ENCODE results near the gene RABEP1. TPM values are rescaled to one million over a fixed set of nuclear protein-coding genes. Genes with fewer than 3 reads are reported as not detected.

RABEP1 gene
- total RNA-seq, 1 experiment from 2014 or later: 24.4 TPM

- ChIA-PET POLR2A (ENCODE audit: unreplicated experiment) (no interaction called here), CTCF (no interaction called here)
- no peak overlapping the region for H3K9ac ChIP-seq (ENCODE audit: low read length)
- peaks cover 9% of the 10 kb centered on the region for H3K36me3 ChIP-seq (ENCODE audit: low read depth, low read length)
- ATAC-seq (no peak), DNase-seq (no peak)
- H2AFZ ChIP-seq (ENCODE audit: low read length): no peak overlapping the region
- no TSS peak for BruUV-seq (replicated peaks)
- no peaks in the 10 kb centered on the region for H3F3A ChIP-seq (ENCODE audit: low read length, unreplicated experiment)
- intact Hi-C loops (cut with micrococcal nuclease): no loop called here
- no peaks in the 10 kb centered on the region for H3K79me2 ChIP-seq (ENCODE audit: low read length)
- no peak overlapping the region for H3K27ac ChIP-seq (ENCODE audit: low read length)
- no peaks in the 10 kb centered on the region for H3K9me2 ChIP-seq (replicated peaks; ENCODE audit: low read length)
- no peaks in the 10 kb centered on the region for H4K20me1 ChIP-seq (ENCODE audit: low read length)
- no peak overlapping the region for H3K4me3 ChIP-seq (ENCODE audit: low read length)
- TF ChIP-seq CTCF (conservative IDR thresholded peaks at IDR 0.05; ENCODE audit: low read depth, low read length) (no peak), EZH2phosphoT487 (IDR thresholded peaks at IDR 0.05; ENCODE audit: borderline replicate concordance, low read length) (no peak), EZH2 (IDR thresholded peaks at IDR 0.05; ENCODE audit: low read length, unreplicated experiment) (no peak)
- no peaks in the 10 kb centered on the region for H3K9me3 ChIP-seq (ENCODE audit: low read length)
- H3K27me3 ChIP-seq (ENCODE audit: low read length): no peaks in the 10 kb centered on the region
- no peak overlapping the region for H3K4me2 ChIP-seq (ENCODE audit: low read length)
- no peaks in the 10 kb centered on the region for H3K4me1 ChIP-seq (ENCODE audit: insufficient read depth, low read length)
These were observed 80.2 kb downstream of the RABEP1 start for GRCh38 chr17:5362162-5362811.

GRCh38 chr17:5364156-5364555 is 82.1 kb downstream of the RABEP1 start:
- POLR2A ChIA-PET (ENCODE audit: unreplicated experiment): no interaction called here
- TF ChIP-seq EZH2phosphoT487 (IDR thresholded peaks at IDR 0.05; ENCODE audit: borderline replicate concordance, low read length) (no peak), EZH2 (IDR thresholded peaks at IDR 0.05; ENCODE audit: low read length, unreplicated experiment) (no peak), CTCF (conservative IDR thresholded peaks at IDR 0.05; ENCODE audit: low read depth, low read length) (no peak)
- intact Hi-C loops (cut with micrococcal nuclease): no loop called here
- H4K20me1 ChIP-seq (ENCODE audit: low read length): no peaks in the 10 kb centered on the region
- no peaks in the 10 kb centered on the region for H3K79me2 ChIP-seq (ENCODE audit: low read length)
- no peaks in the 10 kb centered on the region for H3K4me1 ChIP-seq (ENCODE audit: insufficient read depth, low read length)
- no peaks in the 10 kb centered on the region for H3F3A ChIP-seq (ENCODE audit: low read length, unreplicated experiment)
- ATAC-seq (no peak), DNase-seq (no peak)
- H3K9me3 ChIP-seq (ENCODE audit: low read length): no peaks in the 10 kb centered on the region
- no peaks in the 10 kb centered on the region for H3K27me3 ChIP-seq (ENCODE audit: low read length)
- no peak overlapping the region for H3K4me3 ChIP-seq (ENCODE audit: low read length)
- no peaks in the 10 kb centered on the region for H3K9me2 ChIP-seq (replicated peaks; ENCODE audit: low read length)
- CTCF ChIA-PET: no interaction called here
- H2AFZ ChIP-seq (ENCODE audit: low read length): no peak overlapping the region
- BruUV-seq (replicated peaks): no TSS peak
- no peak overlapping the region for H3K27ac ChIP-seq (ENCODE audit: low read length)
- H3K9ac ChIP-seq (ENCODE audit: low read length): no peak overlapping the region
- no peak overlapping the region for H3K4me2 ChIP-seq (ENCODE audit: low read length)
- peaks cover 9% of the 10 kb centered on the region for H3K36me3 ChIP-seq (ENCODE audit: low read depth, low read length)

GRCh38 chr17:5364696-5365095 is 82.6 kb downstream of the RABEP1 start:
- ChIA-PET CTCF (no interaction called here), POLR2A (ENCODE audit: unreplicated experiment) (no interaction called here)
- Histone ChIP-seq H3K4me1 (ENCODE audit: insufficient read depth, low read length) (no peaks in the 10 kb centered on the region), H2AFZ (ENCODE audit: low read length) (no peak overlapping the region), H3K4me2 (ENCODE audit: low read length) (no peak overlapping the region), H3F3A (ENCODE audit: low read length, unreplicated experiment) (no peaks in the 10 kb centered on the region), H4K20me1 (ENCODE audit: low read length) (no peaks in the 10 kb centered on the region), H3K9ac (ENCODE audit: low read length) (no peak overlapping the region), H3K27ac (ENCODE audit: low read length) (no peak overlapping the region), H3K79me2 (ENCODE audit: low read length) (no peaks in the 10 kb centered on the region), H3K9me2 (replicated peaks; ENCODE audit: low read length) (no peaks in the 10 kb centered on the region), H3K4me3 (ENCODE audit: low read length) (no peak overlapping the region), H3K27me3 (ENCODE audit: low read length) (no peaks in the 10 kb centered on the region), H3K36me3 (ENCODE audit: low read depth, low read length) (peaks cover 9% of the 10 kb centered on the region), H3K9me3 (ENCODE audit: low read length) (no peaks in the 10 kb centered on the region)
- DNase-seq (no peak), ATAC-seq (no peak)
- intact Hi-C loops (cut with micrococcal nuclease): no loop called here
- no TSS peak for BruUV-seq (replicated peaks)
- no peak for TF ChIP-seq CTCF (conservative IDR thresholded peaks at IDR 0.05; ENCODE audit: low read depth, low read length)
- TF ChIP-seq EZH2 (IDR thresholded peaks at IDR 0.05; ENCODE audit: low read length, unreplicated experiment): no peak
- no peak for TF ChIP-seq EZH2phosphoT487 (IDR thresholded peaks at IDR 0.05; ENCODE audit: borderline replicate concordance, low read length)
